HepG2 (cell line): Measurements from ENCODE around the gene SIAH2. TPM values are rescaled to one million over a fixed set of nuclear protein-coding genes. Genes with fewer than 3 reads are reported as not detected.

ENCODE experiments used
- ATAC-seq: fragments of 200-7000 bp; cut with Tn5 transposase; 3 replicates; pipeline ENCODE4 v1.9.1; 2020; ENCODE audit warnings: mild to moderate bottlenecking, moderate library complexity
- BruUV-seq: library from RNA; stranded (reverse); fragments of 400-500 nt; replicated peaks from 2 replicates; lab custom pipeline; 2021; lab: Mats Ljungman, UMichigan
- CTCF ChIA-PET: fragments of 300-600 bp; formaldehyde crosslinking; extraction: SDS; loops from one replicate; lab custom pipeline; 2021; ENCODE audit warnings: low total read pairs, inconsistent platforms, low intra/inter-chr PET ratio; lab: Yijun Ruan, JAX
- POLR2A ChIA-PET: fragments of 350-600 bp; sonication (Branson Sonifier 250); formaldehyde crosslinking; loops from one replicate; lab custom pipeline; 2020; ENCODE audit warnings: antibody characterized with exemption, inconsistent platforms; lab: Yijun Ruan, JAX
- DNase-seq: peaks from one replicate; pipeline ENCODE4 v3.0.0-alpha.2; 2015; ENCODE audit warnings: low spot score
- FAIRE-seq: peaks from 3 replicates; lab custom pipeline; 2011; peaks lifted over from hg19 to GRCh38; lab: Jason Lieb, UNC
- H2AFZ ChIP-seq: one replicate; pipeline ENCODE4 v1.6.1; 2011; ENCODE audit warnings: low read length, inconsistent platforms
- H3K27ac ChIP-seq: fragments of 300-600 bp; 3 replicates; pipeline ENCODE4 v1.8.0; 2011; ENCODE audit warnings: mixed run types, mild to moderate bottlenecking, mixed read lengths, low read length, inconsistent platforms; ENCODE audit not compliant: insufficient read depth; ENCODE audit errors: extremely low read length
- H3K27me3 ChIP-seq, 2 experiments: fragments of 200-600 bp in 1 of 2; 2 replicates in 1 of 2; 3 replicates in 1 of 2; pipeline versions ENCODE4 v1.6.0 to v1.8.0; 2011; ENCODE audit warnings: low read length in 2 of 2, mild to moderate bottlenecking in 2 of 2, moderate library complexity in 2 of 2, inconsistent platforms in 1 of 2; ENCODE audit not compliant: insufficient read depth in 2 of 2, control insufficient read depth in 1 of 2
- H3K36me3 ChIP-seq, 2 experiments: fragments of 200-600 bp in 1 of 2; replicated peaks in 1 of 2; 2 replicates in 1 of 2; 3 replicates in 1 of 2; pipeline versions ENCODE4 v1.5.1 to v1.8.0; 2011; ENCODE audit warnings: low read length in 2 of 2, inconsistent platforms in 1 of 2; ENCODE audit not compliant: insufficient read depth in 2 of 2, control insufficient read depth in 1 of 2
- H3K4me1 ChIP-seq: 2 replicates; pipeline ENCODE4 v1.5.1; 2012; ENCODE audit warnings: low read length, inconsistent platforms; ENCODE audit not compliant: insufficient read depth
- H3K4me2 ChIP-seq: 2 replicates; pipeline ENCODE4 v1.6.0; 2011; ENCODE audit warnings: low read depth, low read length, inconsistent platforms
- H3K4me3 ChIP-seq, 3 experiments: fragments of 200-600 bp in 1 of 3; sonication (generic), shearing (Covaris generic) in 1 of 3; replicated peaks in 1 of 3; 2 replicates each; pipeline ENCODE4 v1.5.1; 2011 to 2016; ENCODE audit warnings: low read length in 3 of 3, inconsistent platforms in 2 of 3, low read depth in 2 of 3, mild to moderate bottlenecking in 2 of 3, control low read depth in 1 of 3, mixed read lengths in 1 of 3; ENCODE audit not compliant: insufficient read depth in 1 of 3
- H3K79me2 ChIP-seq: one replicate; pipeline ENCODE4 v1.6.1; 2011; ENCODE audit warnings: low read length, inconsistent platforms; ENCODE audit not compliant: insufficient read depth
- H3K9ac ChIP-seq: 2 replicates; pipeline ENCODE4 v1.6.0; 2011; ENCODE audit warnings: mild to moderate bottlenecking, low read depth, low read length, inconsistent platforms; ENCODE audit not compliant: insufficient read depth
- H3K9me3 ChIP-seq: 2 replicates; pipeline ENCODE4 v1.5.1; 2012; ENCODE audit warnings: mild to moderate bottlenecking, low read length
- H4K20me1 ChIP-seq: 2 replicates; pipeline ENCODE4 v1.6.0; 2011; ENCODE audit warnings: inconsistent platforms, mild to moderate bottlenecking, low read length, moderate library complexity; ENCODE audit not compliant: insufficient read depth
- DMAP1 ChIP-seq: IDR thresholded peaks from 2 replicates; pipeline ENCODE4 v1.6.1; 2016
- FOXP1 ChIP-seq, 2 experiments: fragments of 450-650 bp in 1 of 2; IDR thresholded peaks; 2 replicates each; pipeline ENCODE4 v1.6.1; 2017 to 2018; ENCODE audit warnings: antibody characterized with exemption in 1 of 2
- MAZ ChIP-seq, 2 experiments: sonication (generic) in 1 of 2; formaldehyde crosslinking in 1 of 2; IDR thresholded peaks; 2 replicates each; pipeline versions ENCODE4 v1.5.0 to v1.6.1; 2012 to 2020; ENCODE audit warnings: low read depth in 2 of 2, mild to moderate bottlenecking in 2 of 2, borderline replicate concordance in 1 of 2, improper control_type of control experiment in 1 of 2, low read length in 1 of 2, missing genetic modification reagents in 1 of 2, moderate library complexity in 1 of 2
- MED13 ChIP-seq: sonication (generic); formaldehyde crosslinking; IDR thresholded peaks from 2 replicates; pipeline ENCODE4 v1.5.0; 2020; ENCODE audit warnings: missing genetic modification reagents
- MLLT10 ChIP-seq: sonication (generic); formaldehyde crosslinking; IDR thresholded peaks from 2 replicates; pipeline ENCODE4 v1.4.0; 2020; ENCODE audit warnings: missing genetic modification reagents
- NFKB2 ChIP-seq: sonication (generic); formaldehyde crosslinking; IDR thresholded peaks from 2 replicates; pipeline ENCODE4 v1.4.0; 2020; ENCODE audit warnings: missing genetic modification reagents, borderline replicate concordance
- PAWR ChIP-seq: sonication (generic); formaldehyde crosslinking; IDR thresholded peaks from 2 replicates; pipeline ENCODE4 v1.4.0; 2020; ENCODE audit warnings: missing genetic modification reagents, mild to moderate bottlenecking, borderline replicate concordance
- YEATS4 ChIP-seq: sonication (generic); formaldehyde crosslinking; IDR thresholded peaks from 2 replicates; pipeline ENCODE4 v1.4.0; 2020; ENCODE audit warnings: missing genetic modification reagents, borderline replicate concordance
- ZNF121 ChIP-seq: sonication (generic); formaldehyde crosslinking; IDR thresholded peaks from 2 replicates; pipeline ENCODE4 v1.5.0; 2020; ENCODE audit warnings: mild to moderate bottlenecking, missing genetic modification reagents
- ZNF205 ChIP-seq: IDR thresholded peaks from 2 replicates; pipeline ENCODE4 v1.6.1; 2018; ENCODE audit warnings: missing biosample characterization, missing genetic modification reagents
- WGBS: methylation state at CpG from one replicate; pipeline ENCODE4 v1.1.6; 2017; ENCODE audit warnings: low lambda C conversion rate; 5-methylcytosine and 5-hydroxymethylcytosine counted together
- in situ Hi-C: cut with HindIII; loops from 2 replicates; pipeline ENCODE4 v1.10.0; 2017; ENCODE audit warnings: low pct_unique_long_range_greater_than_20kb; ENCODE audit not compliant: extremely low pct_ligation_motif_present
- intact Hi-C: fragments of 100-400 bp; cut with micrococcal nuclease; formaldehyde crosslinking; loops from one replicate; pipeline ENCODE4 v1.10.0; 2022; ENCODE audit not compliant: unreplicated experiment
- polyA plus RNA-seq, 8 experiments: library from polyadenylated mRNA; depleted of rRNA in 3 of 8; stranded (reverse) in 7 of 8; unstranded in 1 of 8; fragments of >200 nt; fragmentation: Illumina TruSeq in 4 of 8; extraction: Trizol in 4 of 8; gene quantifications; 2 replicates each; pipeline versions ENCODE4 v1.2.1 to v1.2.3, GENCODE V29; 2011 to 2016; ENCODE audit warnings: low read depth in 4 of 8, missing spikeins in 1 of 8, mixed read lengths in 1 of 8; ENCODE audit not compliant: insufficient read depth in 1 of 8
- total RNA-seq, 5 experiments: library from RNA; depleted of rRNA; stranded (reverse); fragments of >200 nt; fragmentation: Illumina TruSeq; extraction: Trizol; gene quantifications; 2 replicates each; pipeline ENCODE4 v1.2.3, GENCODE V29; 2016; ENCODE audit warnings: low read depth in 1 of 5
- TF ChIP-seq, protein P1 (sequence below): sonication (generic); formaldehyde crosslinking; IDR thresholded peaks from 2 replicates; pipeline ENCODE4 v1.9.0; 2022; ENCODE audit warnings: missing genetic modification reagents, mild to moderate bottlenecking, borderline replicate concordance
- TF ChIP-seq, protein P2 (sequence below): sonication (generic); formaldehyde crosslinking; IDR thresholded peaks from 2 replicates; pipeline ENCODE4 v1.8.1; 2023; ENCODE audit warnings: mild to moderate bottlenecking, missing genetic modification reagents

The SIAH2 gene
- total and polyA plus RNA-seq, 2 of the 13 experiments (the other 11 are each of a cell fraction or from before 2014, with no cell fraction given): 71.8 to 117 TPM

DNA sequence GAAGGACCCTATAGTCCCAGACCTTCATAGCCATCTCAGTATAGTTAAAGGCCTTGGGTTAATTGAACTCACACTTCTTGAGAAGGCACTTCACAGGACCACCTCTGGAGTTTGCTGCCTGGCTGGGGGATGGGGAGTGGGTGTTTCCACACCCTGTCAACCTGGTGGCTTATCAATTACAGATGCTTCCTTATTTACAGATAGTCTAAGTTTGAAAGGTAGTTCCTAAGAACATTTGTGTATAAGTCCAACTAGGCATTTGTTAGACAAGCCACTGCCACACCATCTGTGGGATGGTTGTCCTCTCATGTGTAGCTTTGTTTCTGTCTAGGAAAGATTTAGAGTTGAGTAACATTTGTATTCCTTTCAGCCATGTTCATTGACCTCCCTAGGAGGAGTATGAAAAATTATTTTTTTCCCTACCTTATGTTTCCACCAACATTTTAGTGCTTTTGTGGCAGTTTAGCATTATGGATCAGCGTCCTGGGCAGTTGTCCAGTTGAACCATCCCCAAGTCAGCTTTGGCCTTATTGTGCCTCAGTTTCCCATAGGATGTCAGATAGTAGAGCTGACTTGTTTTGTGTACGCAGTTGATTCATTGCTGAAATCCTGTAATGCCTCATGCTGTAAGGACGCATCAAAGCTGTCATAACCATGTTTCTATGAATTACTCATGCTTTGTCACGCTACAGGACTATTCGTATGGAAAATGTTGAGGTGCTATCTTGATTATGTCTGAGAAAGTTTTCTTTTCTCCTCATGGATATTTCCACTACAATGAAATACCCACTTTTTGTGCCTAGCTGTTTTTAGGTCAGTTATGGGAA lies 21.2 kb upstream of the SIAH2 start:
- ChIA-PET POLR2A (no interaction called here), CTCF (no interaction called here)
- WGBS: 46% methylated on average over 5 of the region's 5 CpGs
- intact Hi-C loops: no loop called here
- DNase-seq (no peak), ATAC-seq (no peak), FAIRE-seq (no peak)
- no peaks in the 10 kb centered on the region for H4K20me1 ChIP-seq
- peaks cover 19% of the 10 kb centered on the region for H3K4me1 ChIP-seq
- no peaks in the 10 kb centered on the region for H3K36me3 ChIP-seq
- peaks cover 2 to 10% of the 10 kb centered on the region in 2 experiments; a peak in 1 of 5 replicates for H3K27me3 ChIP-seq
- no peak overlapping the region for H2AFZ ChIP-seq
- H3K4me3 ChIP-seq: no peak overlapping the region
- no TSS peak for BruUV-seq
- no peaks in the 10 kb centered on the region for H3K9me3 ChIP-seq
- no peaks in the 10 kb centered on the region for H3K79me2 ChIP-seq
- H3K4me2 ChIP-seq: no peak overlapping the region
- H3K27ac ChIP-seq: no peak overlapping the region
- no peak overlapping the region for H3K9ac ChIP-seq
- in situ Hi-C loops: loop anchor here (10.0 kb wide), 1 partner anchor 51 kb away; no protein-coding TSS in a partner anchor
- TF ChIP-seq MAZ (IDR thresholded peaks at IDR 0.05; ENCODE audit: borderline replicate concordance, low read depth, low read length) (no peak), MAZ (CRISPR knock-in tag; IDR thresholded peaks at IDR 0.05; ENCODE audit: low read depth) (no peak), NFKB2 (no peak), ZNF121 (no peak), ZNF205 (CRISPR knock-in tag) (no peak), FOXP1 (IDR thresholded peaks at IDR 0.05) (no peak), FOXP1 (CRISPR knock-in tag; IDR thresholded peaks at IDR 0.05) (no peak), PAWR (CRISPR knock-in tag) (no peak), MLLT10 (no peak), MED13 (CRISPR knock-in tag) (no peak), YEATS4 (CRISPR knock-in tag) (no peak), DMAP1 (CRISPR knock-in tag) (no peak)
- TF ChIP-seq, protein P1, sequence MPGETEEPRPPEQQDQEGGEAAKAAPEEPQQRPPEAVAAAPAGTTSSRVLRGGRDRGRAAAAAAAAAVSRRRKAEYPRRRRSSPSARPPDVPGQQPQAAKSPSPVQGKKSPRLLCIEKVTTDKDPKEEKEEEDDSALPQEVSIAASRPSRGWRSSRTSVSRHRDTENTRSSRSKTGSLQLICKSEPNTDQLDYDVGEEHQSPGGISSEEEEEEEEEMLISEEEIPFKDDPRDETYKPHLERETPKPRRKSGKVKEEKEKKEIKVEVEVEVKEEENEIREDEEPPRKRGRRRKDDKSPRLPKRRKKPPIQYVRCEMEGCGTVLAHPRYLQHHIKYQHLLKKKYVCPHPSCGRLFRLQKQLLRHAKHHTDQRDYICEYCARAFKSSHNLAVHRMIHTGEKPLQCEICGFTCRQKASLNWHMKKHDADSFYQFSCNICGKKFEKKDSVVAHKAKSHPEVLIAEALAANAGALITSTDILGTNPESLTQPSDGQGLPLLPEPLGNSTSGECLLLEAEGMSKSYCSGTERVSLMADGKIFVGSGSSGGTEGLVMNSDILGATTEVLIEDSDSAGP (CRISPR knock-in tag): no peak
- TF ChIP-seq, protein P2, sequence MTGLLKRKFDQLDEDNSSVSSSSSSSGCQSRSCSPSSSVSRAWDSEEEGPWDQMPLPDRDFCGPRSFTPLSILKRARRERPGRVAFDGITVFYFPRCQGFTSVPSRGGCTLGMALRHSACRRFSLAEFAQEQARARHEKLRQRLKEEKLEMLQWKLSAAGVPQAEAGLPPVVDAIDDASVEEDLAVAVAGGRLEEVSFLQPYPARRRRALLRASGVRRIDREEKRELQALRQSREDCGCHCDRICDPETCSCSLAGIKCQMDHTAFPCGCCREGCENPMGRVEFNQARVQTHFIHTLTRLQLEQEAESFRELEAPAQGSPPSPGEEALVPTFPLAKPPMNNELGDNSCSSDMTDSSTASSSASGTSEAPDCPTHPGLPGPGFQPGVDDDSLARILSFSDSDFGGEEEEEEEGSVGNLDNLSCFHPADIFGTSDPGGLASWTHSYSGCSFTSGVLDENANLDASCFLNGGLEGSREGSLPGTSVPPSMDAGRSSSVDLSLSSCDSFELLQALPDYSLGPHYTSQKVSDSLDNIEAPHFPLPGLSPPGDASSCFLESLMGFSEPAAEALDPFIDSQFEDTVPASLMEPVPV: no peak
